ENCODE results near the gene C16orf78. TPM values are rescaled to one million over a fixed set of nuclear protein-coding genes. Genes with fewer than 3 reads are reported as not detected.

C16orf78 gene
- total and polyA plus RNA-seq, 11 donors: not detected

DNA sequence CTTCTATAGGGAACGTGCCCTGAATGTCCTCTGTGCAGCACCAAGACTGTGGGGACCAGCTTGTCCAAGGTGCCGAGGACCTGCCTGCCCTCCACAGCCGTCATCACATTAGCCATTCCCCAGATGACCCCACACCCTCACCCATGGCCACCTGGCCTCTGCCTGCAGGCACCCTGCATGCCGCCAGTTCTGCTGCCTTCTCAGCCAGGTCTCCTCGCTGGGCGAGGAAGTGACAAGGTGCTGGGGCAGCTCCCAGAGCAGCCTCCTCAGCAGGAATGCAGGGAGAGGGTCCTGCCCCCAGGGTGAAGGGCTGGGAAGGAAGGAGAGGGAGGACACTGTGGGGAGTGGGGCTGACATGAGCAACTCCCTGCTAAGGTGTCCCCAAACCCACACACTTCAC, 18.6 kb upstream of the C16orf78 start:
- TF ChIP-seq, protein P1, sequence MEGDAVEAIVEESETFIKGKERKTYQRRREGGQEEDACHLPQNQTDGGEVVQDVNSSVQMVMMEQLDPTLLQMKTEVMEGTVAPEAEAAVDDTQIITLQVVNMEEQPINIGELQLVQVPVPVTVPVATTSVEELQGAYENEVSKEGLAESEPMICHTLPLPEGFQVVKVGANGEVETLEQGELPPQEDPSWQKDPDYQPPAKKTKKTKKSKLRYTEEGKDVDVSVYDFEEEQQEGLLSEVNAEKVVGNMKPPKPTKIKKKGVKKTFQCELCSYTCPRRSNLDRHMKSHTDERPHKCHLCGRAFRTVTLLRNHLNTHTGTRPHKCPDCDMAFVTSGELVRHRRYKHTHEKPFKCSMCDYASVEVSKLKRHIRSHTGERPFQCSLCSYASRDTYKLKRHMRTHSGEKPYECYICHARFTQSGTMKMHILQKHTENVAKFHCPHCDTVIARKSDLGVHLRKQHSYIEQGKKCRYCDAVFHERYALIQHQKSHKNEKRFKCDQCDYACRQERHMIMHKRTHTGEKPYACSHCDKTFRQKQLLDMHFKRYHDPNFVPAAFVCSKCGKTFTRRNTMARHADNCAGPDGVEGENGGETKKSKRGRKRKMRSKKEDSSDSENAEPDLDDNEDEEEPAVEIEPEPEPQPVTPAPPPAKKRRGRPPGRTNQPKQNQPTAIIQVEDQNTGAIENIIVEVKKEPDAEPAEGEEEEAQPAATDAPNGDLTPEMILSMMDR (IDR thresholded peaks at IDR 0.05): no peak
- TF ChIP-seq POLR2A (IDR thresholded peaks at IDR 0.05): no peak
- intact Hi-C loops (cut with DNase I): loop anchor here in 3 of 10 donors (5.0 to 10.0 kb wide), 2 partner anchors 443 to 520 kb away; no protein-coding TSS in a partner anchor
- Histone ChIP-seq H3K27ac (no peak overlapping the region), H3K4me3 (no peak overlapping the region), H3K4me1 (peaks cover 0 to 5% (median 0%) of the 10 kb centered on the region in 12 donors), H3K9me3 (no peaks in the 10 kb centered on the region), H3K36me3 (no peaks in the 10 kb centered on the region), H3K27me3 (peaks cover 0 to 20% (median 7%) of the 10 kb centered on the region in 9 donors)
- WGBS, 4 donors: 66 to 74% (median 68%) methylated on average over 6 of the region's 6 CpGs
- DNase-seq (no peak), ATAC-seq (no peak)

DNA sequence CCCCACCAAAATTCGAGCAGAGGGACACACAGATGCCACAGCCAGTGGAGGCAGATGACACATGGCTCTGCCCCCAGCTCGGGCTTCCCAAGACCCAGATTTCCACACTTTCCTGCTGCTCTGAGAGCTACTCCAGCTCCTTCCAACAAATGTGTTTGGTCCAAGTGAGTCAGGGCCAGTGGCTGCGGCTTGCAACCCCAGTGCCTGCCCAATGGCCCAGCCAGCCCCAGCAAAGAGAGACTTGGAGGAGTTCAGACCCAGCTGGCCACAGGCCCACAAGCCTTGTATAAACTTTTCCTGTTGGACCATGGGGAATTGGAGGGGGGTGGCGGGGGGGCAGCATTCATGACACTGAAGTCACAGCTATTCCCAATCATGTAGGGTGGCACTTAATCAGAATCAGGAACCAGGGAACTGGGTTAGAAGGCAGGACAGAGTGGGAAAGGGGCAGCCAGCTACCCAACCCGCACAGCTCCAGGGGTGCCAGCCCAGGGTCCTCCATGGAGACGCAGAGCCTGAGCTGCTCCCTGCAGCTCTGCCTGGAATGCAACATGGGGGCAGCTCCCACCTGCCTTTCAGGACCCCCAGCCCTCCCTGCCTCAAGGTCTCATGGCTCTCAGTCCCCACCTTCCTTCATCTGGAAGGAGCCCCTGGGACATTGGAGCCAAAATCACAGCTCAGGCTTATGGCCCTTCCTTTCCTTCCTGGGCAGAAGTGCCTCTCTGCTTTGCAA, 17.5 kb upstream of the C16orf78 start:
- DNase-seq (peak in 1 of 5 donors; percentile 28), ATAC-seq (peak in 1 of 4 donors; percentile 34)
- TF ChIP-seq, protein P1 (IDR thresholded peaks at IDR 0.05): no peak
- TF ChIP-seq POLR2A (IDR thresholded peaks at IDR 0.05): no peak
- 59 to 71% (median 65%) methylated on average over 5 to 6 of the region's 6 CpGs for WGBS, 4 donors
- no peak overlapping the region for H3K27ac ChIP-seq
- H3K27me3 ChIP-seq: peaks cover 0 to 10% (median 1%) of the 10 kb centered on the region in 9 donors
- no peaks in the 10 kb centered on the region for H3K9me3 ChIP-seq
- no peaks in the 10 kb centered on the region for H3K36me3 ChIP-seq
- peaks cover 0 to 5% (median 0%) of the 10 kb centered on the region in 12 donors for H3K4me1 ChIP-seq
- intact Hi-C loops (cut with DNase I): loop anchor here in 2 of 10 donors (10.0 kb wide), 1 partner anchor 521 kb away; no protein-coding TSS in a partner anchor
- no peak overlapping the region for H3K4me3 ChIP-seq

DNA sequence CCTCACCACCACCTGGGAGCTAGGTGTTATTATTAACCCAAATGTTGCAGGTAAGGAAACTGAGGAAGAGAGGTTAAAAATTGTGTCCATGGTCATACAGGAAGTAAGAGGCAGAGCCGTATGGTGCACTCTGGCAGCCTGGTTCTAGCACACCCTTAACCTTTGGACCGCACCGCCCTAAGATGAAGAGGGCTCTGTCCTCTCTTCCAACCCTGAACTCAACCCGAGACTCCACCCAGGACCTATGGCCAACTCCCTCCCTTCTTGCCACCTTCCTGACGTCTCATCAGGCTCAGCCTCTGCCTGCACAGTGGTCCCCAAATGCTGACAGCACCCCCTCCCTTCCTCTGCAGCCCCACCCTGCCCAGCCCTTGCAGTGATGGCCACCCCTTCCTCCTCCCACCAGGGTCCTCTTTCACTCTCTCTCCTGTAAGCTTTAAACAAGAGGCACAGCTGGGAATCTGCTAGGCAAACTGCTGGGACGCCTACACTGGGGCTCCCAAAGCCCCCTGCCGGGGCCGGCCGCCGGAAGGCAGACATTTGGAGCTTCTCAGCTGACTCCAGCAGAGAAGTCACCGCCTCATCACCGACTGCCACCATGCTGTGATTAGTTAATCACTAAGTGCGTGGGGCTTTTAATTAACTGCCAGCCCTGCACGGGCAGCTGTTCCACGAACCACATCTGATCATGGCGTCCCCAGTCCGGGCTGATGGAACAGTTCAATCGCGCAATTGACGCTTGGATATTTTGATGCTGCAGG, 16.7 kb upstream of the C16orf78 start:
- no peak for ATAC-seq

More for the DNA sequence above, 16.7 kb upstream of the C16orf78 start:
- WGBS, 4 donors: 46 to 54% (median 49%) methylated on average over 20 of the region's 20 CpGs
- Histone ChIP-seq H3K9me3 (no peaks in the 10 kb centered on the region), H3K27ac (no peak overlapping the region), H3K4me1 (peaks cover 0 to 5% (median 0%) of the 10 kb centered on the region in 12 donors), H3K4me3 (no peak overlapping the region), H3K27me3 (peaks cover 0 to 8% (median 0%) of the 10 kb centered on the region in 9 donors), H3K36me3 (no peaks in the 10 kb centered on the region)
- intact Hi-C loops (cut with DNase I): loop anchor here in 2 of 10 donors (10.0 kb wide), 1 partner anchor 522 kb away; no protein-coding TSS in a partner anchor
- DNase-seq: no peak
- TF ChIP-seq, protein P1 (IDR thresholded peaks at IDR 0.05): no peak
- no peak for TF ChIP-seq POLR2A (IDR thresholded peaks at IDR 0.05)

All from heart left ventricle (tissue), 16 donors.